Measurements from ENCODE around the gene BABAM2.

Gene BABAM2

DNA sequence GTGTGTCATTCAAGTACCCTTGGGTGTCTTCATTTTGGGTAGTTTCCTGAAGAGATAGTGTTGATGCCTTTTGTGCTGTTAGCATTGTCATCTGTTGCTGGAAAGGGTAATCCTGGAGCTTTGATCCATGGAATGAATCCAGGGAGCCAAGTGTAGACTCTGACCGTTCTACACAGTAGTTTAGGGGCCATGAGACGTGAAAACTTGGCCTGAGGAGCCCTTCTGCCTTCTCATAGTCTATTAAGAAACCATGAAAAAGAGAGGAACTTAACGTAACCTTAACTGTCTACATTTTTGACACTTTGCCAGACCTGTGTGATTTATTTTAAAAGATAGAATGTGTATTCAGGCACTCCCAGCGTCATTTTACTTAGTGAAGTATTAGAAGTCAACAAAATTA, 194.0 kb downstream of the BABAM2 start:
- Histone ChIP-seq H3K27me3 (ENCODE audit: insufficient read depth, low read length) (no peaks in the 10 kb centered on the region), H2AFZ (ENCODE audit: low read length, unreplicated experiment) (no peak overlapping the region), H3K4me1 (ENCODE audit: control insufficient read depth, insufficient read depth, low read length, unreplicated experiment) (peaks cover 40% of the 10 kb centered on the region), H3K4me3 (ENCODE audit: low read depth, low read length) (no peak overlapping the region), H3K36me3 (ENCODE audit: insufficient read depth, low read length) (no peaks in the 10 kb centered on the region), H3K79me2 (ENCODE audit: control insufficient read depth, insufficient read depth, low read length, unreplicated experiment) (no peaks in the 10 kb centered on the region), H3K27ac (ENCODE audit: low read depth, low read length) (no peak overlapping the region)

DNA sequence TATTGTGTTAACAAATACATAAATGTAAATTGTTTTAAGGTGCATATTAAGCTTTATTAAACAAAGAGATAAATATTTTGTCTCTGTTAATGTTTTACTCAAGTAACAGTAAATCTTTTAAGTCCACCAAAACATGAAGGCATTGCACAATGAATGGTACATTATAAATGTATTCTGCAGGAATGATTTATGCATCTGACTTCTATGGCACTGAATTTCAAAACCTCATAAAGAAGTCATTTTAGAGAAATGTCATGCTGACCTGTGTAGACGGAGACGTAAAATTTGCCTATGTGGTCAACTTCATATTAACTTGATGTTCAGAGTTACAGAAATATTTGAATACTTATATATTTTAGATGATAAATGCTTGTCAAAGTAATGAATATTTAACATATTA, 194.7 kb downstream of the BABAM2 start:
- Histone ChIP-seq H2AFZ (ENCODE audit: low read length, unreplicated experiment) (no peak overlapping the region), H3K27ac (ENCODE audit: low read depth, low read length) (no peak overlapping the region), H3K36me3 (ENCODE audit: insufficient read depth, low read length) (no peaks in the 10 kb centered on the region), H3K4me1 (ENCODE audit: control insufficient read depth, insufficient read depth, low read length, unreplicated experiment) (peaks cover 38% of the 10 kb centered on the region), H3K4me3 (ENCODE audit: low read depth, low read length) (no peak overlapping the region), H3K27me3 (ENCODE audit: insufficient read depth, low read length) (no peaks in the 10 kb centered on the region), H3K79me2 (ENCODE audit: control insufficient read depth, insufficient read depth, low read length, unreplicated experiment) (no peaks in the 10 kb centered on the region)

DNA sequence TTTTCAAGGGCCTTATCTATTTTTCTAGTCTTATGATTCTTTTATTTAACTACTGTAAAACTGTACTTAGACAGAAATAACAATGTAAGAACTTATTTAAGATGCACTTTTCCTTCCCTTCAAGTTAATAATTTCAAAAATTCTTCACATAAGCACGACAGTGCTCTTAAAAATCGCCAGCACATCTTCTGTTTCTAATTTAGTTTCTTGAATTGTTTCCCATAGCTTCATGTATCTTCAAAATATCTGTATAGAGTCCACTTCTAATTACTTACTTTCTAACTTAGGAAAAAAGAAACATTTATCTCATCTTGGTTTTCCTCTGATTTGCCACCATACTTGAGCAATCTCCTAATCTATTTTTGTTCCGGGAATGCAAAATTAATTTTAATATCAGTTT, 196.1 kb downstream of the BABAM2 start:
- Histone ChIP-seq H3K27ac (ENCODE audit: low read depth, low read length) (no peak overlapping the region), H3K27me3 (ENCODE audit: insufficient read depth, low read length) (no peaks in the 10 kb centered on the region), H3K36me3 (ENCODE audit: insufficient read depth, low read length) (no peaks in the 10 kb centered on the region; the same call in 1 of the 2 replicates), H2AFZ (ENCODE audit: low read length, unreplicated experiment) (no peak overlapping the region), H3K4me1 (ENCODE audit: control insufficient read depth, insufficient read depth, low read length, unreplicated experiment) (peaks cover 24% of the 10 kb centered on the region), H3K79me2 (ENCODE audit: control insufficient read depth, insufficient read depth, low read length, unreplicated experiment) (no peaks in the 10 kb centered on the region), H3K4me3 (ENCODE audit: low read depth, low read length) (no peak overlapping the region)

DNA sequence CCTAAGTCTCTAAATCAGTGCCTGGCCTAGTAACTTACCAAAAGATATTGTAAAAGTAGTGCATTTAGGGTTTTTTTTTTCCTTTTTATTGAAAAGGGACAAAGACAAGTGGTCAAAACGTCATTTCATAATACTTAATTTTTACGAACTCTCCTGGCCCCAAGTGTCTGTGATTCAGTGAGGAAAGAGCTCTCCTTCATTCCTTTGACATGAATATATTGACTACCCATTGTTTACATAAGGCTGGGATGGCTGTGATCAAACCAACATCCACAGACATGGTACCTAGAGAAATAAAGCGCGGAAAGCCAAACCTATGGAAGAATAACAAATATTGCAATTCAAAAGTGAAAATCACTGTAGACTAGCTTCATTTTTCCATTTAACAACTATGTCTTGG, 198.4 kb downstream of the BABAM2 start:
- H3K36me3 ChIP-seq (ENCODE audit: insufficient read depth, low read length), result peaks cover 5% of the 10 kb centered on the region; the same call in 1 of the 2 replicates
- H3K79me2 ChIP-seq (ENCODE audit: control insufficient read depth, insufficient read depth, low read length, unreplicated experiment), result no peaks in the 10 kb centered on the region
- H3K27me3 ChIP-seq (ENCODE audit: insufficient read depth, low read length), result no peaks in the 10 kb centered on the region
- H3K4me1 ChIP-seq (ENCODE audit: control insufficient read depth, insufficient read depth, low read length, unreplicated experiment), result peaks cover 15% of the 10 kb centered on the region
- no peak overlapping the region for H2AFZ ChIP-seq (ENCODE audit: low read length, unreplicated experiment)
- H3K4me3 ChIP-seq (ENCODE audit: low read depth, low read length), result peak overlapping the region; percentile 53
- peak overlapping the region; percentile 59 for H3K27ac ChIP-seq (ENCODE audit: low read depth, low read length)

DNA sequence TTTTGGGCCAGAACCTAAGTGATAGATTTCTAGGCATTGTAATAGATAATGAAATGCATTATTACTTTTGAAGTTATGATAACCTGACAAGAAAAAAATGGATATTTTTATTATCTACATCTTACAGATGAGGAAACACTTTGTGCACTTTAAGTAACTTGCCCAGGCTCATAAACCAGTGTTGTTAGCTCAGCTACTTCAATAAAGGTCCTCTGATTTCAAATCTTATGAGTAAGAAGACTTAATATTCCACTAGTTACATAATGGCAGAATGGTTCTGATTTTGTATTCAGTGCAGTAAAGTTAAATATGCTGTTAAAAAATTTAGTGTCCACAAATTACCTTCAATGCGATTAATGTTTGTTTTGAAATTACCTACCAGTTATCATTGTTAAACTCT, 199.0 kb downstream of the BABAM2 start:
- Histone ChIP-seq H3K4me3 (ENCODE audit: low read depth, low read length) (peak overlapping the region; percentile 53), H3K79me2 (ENCODE audit: control insufficient read depth, insufficient read depth, low read length, unreplicated experiment) (no peaks in the 10 kb centered on the region), H3K27me3 (ENCODE audit: insufficient read depth, low read length) (no peaks in the 10 kb centered on the region), H2AFZ (ENCODE audit: low read length, unreplicated experiment) (no peak overlapping the region), H3K36me3 (ENCODE audit: insufficient read depth, low read length) (peaks cover 5% of the 10 kb centered on the region; the same call in 1 of the 2 replicates), H3K27ac (ENCODE audit: low read depth, low read length) (peak overlapping the region; percentile 59), H3K4me1 (ENCODE audit: control insufficient read depth, insufficient read depth, low read length, unreplicated experiment) (peaks cover 15% of the 10 kb centered on the region)

DNA sequence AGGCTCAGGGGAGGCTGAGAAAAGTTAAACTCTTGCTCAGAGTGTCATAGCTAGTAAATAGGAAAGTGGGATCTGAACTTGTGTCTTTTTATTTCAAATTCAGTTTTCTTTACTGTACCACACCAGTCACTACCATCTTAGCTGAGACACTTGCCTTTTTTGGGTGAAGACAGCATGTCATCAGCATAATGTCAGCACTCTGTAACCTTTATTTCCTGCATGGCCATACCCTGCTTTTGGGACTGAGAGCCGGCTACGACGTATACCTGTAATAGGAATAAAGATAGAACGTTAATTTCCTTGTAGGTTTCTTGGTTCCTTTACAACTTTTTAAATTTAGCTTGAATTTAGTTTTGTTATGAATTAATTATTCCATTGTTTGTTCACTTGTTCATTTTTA, 202.8 kb downstream of the BABAM2 start:
- H3K4me3 ChIP-seq (ENCODE audit: low read depth, low read length), result no peak overlapping the region
- no peak overlapping the region for H3K27ac ChIP-seq (ENCODE audit: low read depth, low read length)
- no peaks in the 10 kb centered on the region for H3K27me3 ChIP-seq (ENCODE audit: insufficient read depth, low read length)
- peaks cover 26% of the 10 kb centered on the region for H3K4me1 ChIP-seq (ENCODE audit: control insufficient read depth, insufficient read depth, low read length, unreplicated experiment)
- peaks cover 5% of the 10 kb centered on the region; the same call in 1 of the 2 replicates for H3K36me3 ChIP-seq (ENCODE audit: insufficient read depth, low read length)
- H2AFZ ChIP-seq (ENCODE audit: low read length, unreplicated experiment), result no peak overlapping the region
- no peaks in the 10 kb centered on the region for H3K79me2 ChIP-seq (ENCODE audit: control insufficient read depth, insufficient read depth, low read length, unreplicated experiment)

DNA sequence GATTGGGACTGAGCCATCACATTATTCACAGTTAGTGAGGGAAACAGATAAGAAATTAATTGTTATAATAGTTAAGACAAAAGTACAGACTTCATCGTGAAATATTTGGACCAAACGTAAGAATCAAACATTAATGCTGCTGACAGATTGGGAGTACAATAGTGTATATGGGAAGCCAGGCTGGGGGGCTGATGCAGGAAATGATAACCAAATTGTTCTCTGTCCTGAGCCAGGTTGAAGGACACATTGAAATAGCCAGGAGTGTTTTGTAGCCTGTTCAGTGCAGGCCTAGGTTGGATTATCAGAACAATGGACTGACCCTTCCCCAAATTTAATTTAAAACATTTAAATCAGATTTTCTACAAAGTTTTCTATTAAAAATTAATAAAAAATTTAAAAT, 203.2 kb downstream of the BABAM2 start:
- Histone ChIP-seq H3K79me2 (ENCODE audit: control insufficient read depth, insufficient read depth, low read length, unreplicated experiment) (no peaks in the 10 kb centered on the region), H3K36me3 (ENCODE audit: insufficient read depth, low read length) (peaks cover 5% of the 10 kb centered on the region; the same call in 1 of the 2 replicates), H3K27me3 (ENCODE audit: insufficient read depth, low read length) (no peaks in the 10 kb centered on the region), H2AFZ (ENCODE audit: low read length, unreplicated experiment) (no peak overlapping the region), H3K4me1 (ENCODE audit: control insufficient read depth, insufficient read depth, low read length, unreplicated experiment) (peaks cover 26% of the 10 kb centered on the region), H3K4me3 (ENCODE audit: low read depth, low read length) (no peak overlapping the region), H3K27ac (ENCODE audit: low read depth, low read length) (no peak overlapping the region)

DNA sequence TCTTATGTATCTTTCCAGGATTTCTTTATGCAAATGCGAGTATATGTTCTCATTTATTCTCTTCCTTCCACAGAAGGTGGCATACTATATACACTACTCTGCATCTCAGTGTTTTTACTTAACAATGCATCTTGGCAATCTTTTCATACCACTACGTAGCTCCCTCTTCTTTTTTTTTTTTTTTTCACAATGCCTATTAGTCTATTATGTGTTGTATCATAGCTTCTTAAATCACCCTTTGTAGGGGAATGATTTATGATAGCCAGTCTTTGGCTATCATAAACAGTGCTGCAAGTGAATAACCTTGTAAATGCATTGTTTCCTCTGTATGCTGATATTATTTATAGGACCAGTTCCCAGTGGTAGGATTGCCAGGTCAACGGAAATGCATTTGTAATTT, 204.2 kb downstream of the BABAM2 start:
- Histone ChIP-seq H3K79me2 (ENCODE audit: control insufficient read depth, insufficient read depth, low read length, unreplicated experiment) (no peaks in the 10 kb centered on the region), H2AFZ (ENCODE audit: low read length, unreplicated experiment) (no peak overlapping the region), H3K4me3 (ENCODE audit: low read depth, low read length) (no peak overlapping the region), H3K27ac (ENCODE audit: low read depth, low read length) (no peak overlapping the region), H3K27me3 (ENCODE audit: insufficient read depth, low read length) (no peaks in the 10 kb centered on the region), H3K4me1 (ENCODE audit: control insufficient read depth, insufficient read depth, low read length, unreplicated experiment) (peaks cover 21% of the 10 kb centered on the region), H3K36me3 (ENCODE audit: insufficient read depth, low read length) (peaks cover 5% of the 10 kb centered on the region; the same call in 1 of the 2 replicates)

DNA sequence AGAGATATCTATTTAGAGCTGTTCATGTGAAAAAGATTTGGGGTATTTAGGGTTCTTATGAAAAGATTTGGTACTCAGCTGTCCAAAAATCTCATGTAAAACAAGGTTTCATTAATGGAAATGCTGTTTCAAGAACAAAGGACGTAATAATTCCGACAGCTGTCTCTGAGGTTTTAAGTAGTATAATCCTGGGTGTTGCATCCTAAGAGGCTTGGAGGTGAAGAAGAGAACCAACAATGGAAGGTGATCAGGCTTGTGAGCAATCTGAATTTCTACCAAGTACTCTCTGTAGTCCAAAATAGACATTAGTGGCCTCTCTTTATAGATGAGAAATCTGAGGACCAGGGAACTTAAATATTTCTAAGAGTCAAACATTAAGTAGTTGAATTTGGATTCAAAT, 205.1 kb downstream of the BABAM2 start:
- H3K27ac ChIP-seq (ENCODE audit: low read depth, low read length), result no peak overlapping the region
- no peaks in the 10 kb centered on the region for H3K27me3 ChIP-seq (ENCODE audit: insufficient read depth, low read length)
- H3K79me2 ChIP-seq (ENCODE audit: control insufficient read depth, insufficient read depth, low read length, unreplicated experiment), result no peaks in the 10 kb centered on the region
- H3K36me3 ChIP-seq (ENCODE audit: insufficient read depth, low read length), result 0 out of 2 replicates have a peak, but pooled peaks cover 5% of the 10 kb centered on the region
- H3K4me3 ChIP-seq (ENCODE audit: low read depth, low read length), result no peak overlapping the region
- no peak overlapping the region for H2AFZ ChIP-seq (ENCODE audit: low read length, unreplicated experiment)
- peaks cover 22% of the 10 kb centered on the region for H3K4me1 ChIP-seq (ENCODE audit: control insufficient read depth, insufficient read depth, low read length, unreplicated experiment)

DNA sequence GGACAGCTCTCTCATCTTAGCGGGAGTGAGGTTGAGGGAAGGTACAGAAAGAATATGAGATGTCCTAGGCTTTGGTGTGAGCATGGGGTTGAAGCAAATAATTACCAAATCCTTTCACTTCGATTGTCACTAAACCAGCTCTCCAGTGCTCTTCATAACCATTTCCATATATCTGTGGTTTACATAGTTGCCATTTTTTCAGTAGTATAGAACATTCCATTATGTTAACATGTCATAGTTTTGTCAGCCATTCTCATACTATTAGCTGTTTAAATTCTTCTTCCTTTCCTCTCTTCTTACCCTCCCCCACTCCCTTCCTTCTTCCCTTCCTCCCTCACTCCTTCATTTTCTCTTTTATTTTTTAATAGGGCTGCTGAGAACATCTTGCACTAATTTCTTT, 205.9 kb downstream of the BABAM2 start:
- Histone ChIP-seq H3K27me3 (ENCODE audit: insufficient read depth, low read length) (no peaks in the 10 kb centered on the region), H3K36me3 (ENCODE audit: insufficient read depth, low read length) (0 out of 2 replicates have a peak, but pooled peaks cover 5% of the 10 kb centered on the region), H3K4me3 (ENCODE audit: low read depth, low read length) (peak overlapping the region; percentile 9; the same call in 1 of the 2 replicates), H2AFZ (ENCODE audit: low read length, unreplicated experiment) (no peak overlapping the region), H3K79me2 (ENCODE audit: control insufficient read depth, insufficient read depth, low read length, unreplicated experiment) (no peaks in the 10 kb centered on the region), H3K4me1 (ENCODE audit: control insufficient read depth, insufficient read depth, low read length, unreplicated experiment) (peaks cover 30% of the 10 kb centered on the region), H3K27ac (ENCODE audit: low read depth, low read length) (no peak overlapping the region)

DNA sequence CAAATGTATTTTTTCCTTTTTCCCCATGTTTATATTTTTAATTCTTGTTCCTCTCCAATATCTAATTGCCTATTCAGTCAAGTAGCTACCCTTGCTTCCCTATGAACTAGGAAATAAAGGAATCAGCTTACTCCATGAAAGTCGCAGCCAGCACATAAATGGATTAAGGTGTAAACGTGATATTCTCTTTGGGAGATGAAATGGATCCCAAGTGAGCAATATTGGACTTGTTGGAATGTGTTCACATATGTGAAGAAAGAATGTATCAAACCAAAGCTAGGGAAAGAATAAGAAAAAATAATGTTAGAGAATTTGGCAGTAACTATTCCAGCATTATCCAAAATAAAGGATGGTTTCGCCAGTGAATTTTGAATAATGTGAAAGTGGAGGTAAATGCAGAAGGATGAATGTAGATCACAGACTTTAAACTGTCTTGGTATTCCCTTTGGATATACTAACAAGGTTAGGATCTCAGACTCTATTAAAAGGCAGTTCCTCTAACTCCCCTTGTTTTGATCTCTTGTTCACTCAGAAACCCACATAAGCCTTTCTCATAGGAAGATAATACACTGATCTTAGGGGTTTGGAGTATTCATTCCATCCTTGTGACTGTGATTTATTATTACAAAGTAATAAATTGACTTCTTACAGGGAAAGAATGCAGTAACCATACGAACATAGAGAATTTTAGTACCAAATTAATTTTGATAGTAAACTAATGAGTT, 208.1 kb downstream of the BABAM2 start:
- no peaks in the 10 kb centered on the region for H3K36me3 ChIP-seq (ENCODE audit: insufficient read depth, low read length)
- H3K27ac ChIP-seq (ENCODE audit: low read depth, low read length), result no peak overlapping the region
- H3K4me3 ChIP-seq (ENCODE audit: low read depth, low read length), result no peak overlapping the region
- H3K4me1 ChIP-seq (ENCODE audit: control insufficient read depth, insufficient read depth, low read length, unreplicated experiment), result peaks cover 49% of the 10 kb centered on the region
- no peaks in the 10 kb centered on the region for H3K27me3 ChIP-seq (ENCODE audit: insufficient read depth, low read length)
- H3K79me2 ChIP-seq (ENCODE audit: control insufficient read depth, insufficient read depth, low read length, unreplicated experiment), result no peaks in the 10 kb centered on the region
- no peak overlapping the region for H2AFZ ChIP-seq (ENCODE audit: low read length, unreplicated experiment)
